DND-41 (cell line): ENCODE measurements around the gene ZSCAN31.

Experiments
- EZH2 ChIP-seq: IDR thresholded peaks from 3 replicates; pipeline ENCODE4 v1.6.1; 2012; ENCODE audit warnings: borderline replicate concordance, low read depth, mild to moderate bottlenecking, moderate library complexity, low read length, inconsistent platforms; ENCODE audit not compliant: severe bottlenecking
- TF ChIP-seq, protein P1 (sequence below): IDR thresholded peaks from 2 replicates; pipeline ENCODE4 v1.5.1; 2012; ENCODE audit warnings: borderline replicate concordance, low read length, moderate library complexity, mild to moderate bottlenecking; ENCODE audit not compliant: poor library complexity, severe bottlenecking; ENCODE audit errors: extremely low read depth

DNA sequence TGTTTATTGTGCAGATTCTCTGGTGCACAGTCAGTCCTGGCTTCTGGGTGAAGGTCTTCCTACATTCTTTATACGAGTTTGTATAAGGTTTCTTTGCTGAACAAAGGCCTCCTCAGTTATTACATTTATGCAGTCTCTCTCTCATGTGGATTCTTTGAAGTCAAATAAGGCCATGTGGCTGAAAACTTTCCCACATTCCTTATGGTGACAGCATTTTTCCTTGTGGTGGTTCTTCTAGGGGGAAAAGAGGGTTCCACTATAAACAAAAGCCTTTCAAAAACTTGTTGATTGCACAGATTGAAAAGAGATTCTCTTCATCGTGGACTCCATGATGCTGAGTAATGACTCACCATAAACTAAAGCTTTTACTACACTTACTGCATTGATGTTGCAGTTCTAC, 44.4 kb upstream of the ZSCAN31 start:
- TF ChIP-seq, protein P1, sequence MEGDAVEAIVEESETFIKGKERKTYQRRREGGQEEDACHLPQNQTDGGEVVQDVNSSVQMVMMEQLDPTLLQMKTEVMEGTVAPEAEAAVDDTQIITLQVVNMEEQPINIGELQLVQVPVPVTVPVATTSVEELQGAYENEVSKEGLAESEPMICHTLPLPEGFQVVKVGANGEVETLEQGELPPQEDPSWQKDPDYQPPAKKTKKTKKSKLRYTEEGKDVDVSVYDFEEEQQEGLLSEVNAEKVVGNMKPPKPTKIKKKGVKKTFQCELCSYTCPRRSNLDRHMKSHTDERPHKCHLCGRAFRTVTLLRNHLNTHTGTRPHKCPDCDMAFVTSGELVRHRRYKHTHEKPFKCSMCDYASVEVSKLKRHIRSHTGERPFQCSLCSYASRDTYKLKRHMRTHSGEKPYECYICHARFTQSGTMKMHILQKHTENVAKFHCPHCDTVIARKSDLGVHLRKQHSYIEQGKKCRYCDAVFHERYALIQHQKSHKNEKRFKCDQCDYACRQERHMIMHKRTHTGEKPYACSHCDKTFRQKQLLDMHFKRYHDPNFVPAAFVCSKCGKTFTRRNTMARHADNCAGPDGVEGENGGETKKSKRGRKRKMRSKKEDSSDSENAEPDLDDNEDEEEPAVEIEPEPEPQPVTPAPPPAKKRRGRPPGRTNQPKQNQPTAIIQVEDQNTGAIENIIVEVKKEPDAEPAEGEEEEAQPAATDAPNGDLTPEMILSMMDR = no peak
- no peak for TF ChIP-seq EZH2
